ENCODE results near the gene PHAF1.

Gene PHAF1

GRCh38 chr16:67148221-67148620 lies 38.5 kb downstream of the PHAF1 start:
- no peak for DNase-seq

DNA sequence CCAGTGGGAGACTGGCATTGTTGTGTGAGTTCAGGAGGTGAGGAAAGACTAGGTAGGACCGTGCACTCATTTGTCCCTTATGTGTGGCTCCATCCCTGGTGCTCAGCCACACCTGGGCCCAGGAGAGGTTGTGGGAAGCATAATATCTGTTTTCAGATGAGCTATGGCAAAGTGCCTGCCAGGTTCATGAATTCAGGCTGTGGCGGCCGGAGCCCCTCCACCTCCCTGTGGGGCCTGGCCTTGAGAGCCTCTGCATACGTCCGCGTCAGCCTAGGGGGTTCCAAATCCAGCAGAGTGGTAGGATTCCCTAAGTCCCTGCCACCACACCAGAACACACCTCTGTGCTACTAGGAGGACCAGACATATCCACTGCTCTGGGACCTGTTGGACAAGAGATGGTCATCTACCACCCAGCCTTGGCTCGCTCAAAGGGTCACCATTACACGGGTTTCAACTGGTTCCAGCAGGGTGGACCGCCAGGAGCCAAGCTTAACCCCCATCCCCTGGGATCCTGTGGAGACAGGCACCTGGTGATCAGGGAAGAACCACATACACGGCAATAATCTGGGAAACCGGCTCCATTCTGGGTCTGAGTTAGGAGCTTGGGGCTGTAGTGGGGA lies 39.0 kb downstream of the PHAF1 start:
- DNase-seq: no peak

DNA sequence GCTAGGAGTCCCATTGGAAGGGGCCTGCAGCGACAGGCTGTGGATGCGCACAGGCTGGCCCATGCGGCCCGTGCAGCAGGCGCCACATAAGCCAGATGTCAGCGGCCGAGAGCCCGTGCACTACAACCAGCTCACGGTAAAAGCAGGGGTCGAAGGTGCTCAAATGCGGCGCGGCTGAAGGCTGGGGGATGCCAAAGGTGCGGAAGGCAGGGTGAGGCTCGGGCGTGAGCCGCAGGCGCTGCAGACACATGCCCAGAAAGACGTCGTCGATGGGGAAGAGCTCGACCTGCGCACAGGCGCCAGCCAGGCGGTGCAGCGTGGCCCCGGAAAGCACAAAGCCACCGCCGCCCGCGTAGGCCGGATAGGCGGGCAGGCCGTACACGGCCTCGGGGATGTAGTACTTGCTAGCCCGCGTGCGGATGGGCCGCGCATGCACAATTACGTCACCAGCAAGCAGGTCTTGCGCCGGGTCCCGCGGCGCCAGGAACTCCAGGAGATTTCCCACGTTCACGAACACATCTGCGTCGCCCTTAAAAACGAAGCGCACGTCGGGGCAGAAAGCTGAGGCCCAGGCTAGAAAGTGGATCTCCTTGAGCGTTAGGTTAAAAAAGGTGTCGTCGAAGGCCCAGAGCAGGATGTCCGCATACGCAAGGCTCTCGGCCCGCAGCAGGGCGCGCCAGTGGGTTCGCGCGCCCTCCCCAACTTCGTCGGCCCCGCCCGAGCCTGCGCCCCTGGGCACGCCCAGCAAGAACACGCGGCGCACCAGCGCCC lies 39.7 kb downstream of the PHAF1 start:
- DNase-seq: no peak

- DNase-seq: no peak
These were observed 40.5 kb downstream of the PHAF1 start for GRCh38 chr16:67150047-67150832.

DNA sequence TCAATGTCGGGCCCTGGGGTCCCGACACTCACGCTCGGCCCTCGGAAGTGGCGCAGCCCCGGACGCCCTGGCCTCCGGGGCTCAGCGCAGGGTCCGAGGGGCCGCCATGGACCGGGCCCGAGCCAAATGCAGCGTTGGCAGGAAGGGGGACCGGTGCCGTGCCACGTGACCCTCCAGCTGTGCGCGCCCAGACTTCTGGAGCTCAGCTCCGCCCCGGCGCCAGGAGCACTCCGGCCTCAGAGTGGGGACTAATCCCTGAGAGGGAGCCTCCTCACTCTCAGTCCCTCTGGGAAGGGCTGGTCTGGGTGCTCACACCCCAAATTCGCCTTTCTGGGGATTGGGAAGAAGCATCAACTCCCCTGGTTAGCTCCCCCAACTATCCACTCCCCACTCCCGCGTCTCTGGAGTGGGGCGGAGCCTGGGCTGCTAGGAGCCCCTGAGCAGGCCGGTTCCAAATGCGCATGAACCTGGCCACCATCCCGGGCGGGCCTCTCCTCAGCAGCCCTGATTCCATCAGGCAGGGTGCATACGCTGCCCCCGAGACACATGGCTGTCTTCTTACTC lies 41.2 kb downstream of the PHAF1 start, which contains the start of gene B3GNT9:
TSS of gene B3GNT9 (minus strand) at position 166 of the 564 bp plus-strand sequence. CDS start 513 bp downstream, outside the sequence.
- no peak for DNase-seq

DNA sequence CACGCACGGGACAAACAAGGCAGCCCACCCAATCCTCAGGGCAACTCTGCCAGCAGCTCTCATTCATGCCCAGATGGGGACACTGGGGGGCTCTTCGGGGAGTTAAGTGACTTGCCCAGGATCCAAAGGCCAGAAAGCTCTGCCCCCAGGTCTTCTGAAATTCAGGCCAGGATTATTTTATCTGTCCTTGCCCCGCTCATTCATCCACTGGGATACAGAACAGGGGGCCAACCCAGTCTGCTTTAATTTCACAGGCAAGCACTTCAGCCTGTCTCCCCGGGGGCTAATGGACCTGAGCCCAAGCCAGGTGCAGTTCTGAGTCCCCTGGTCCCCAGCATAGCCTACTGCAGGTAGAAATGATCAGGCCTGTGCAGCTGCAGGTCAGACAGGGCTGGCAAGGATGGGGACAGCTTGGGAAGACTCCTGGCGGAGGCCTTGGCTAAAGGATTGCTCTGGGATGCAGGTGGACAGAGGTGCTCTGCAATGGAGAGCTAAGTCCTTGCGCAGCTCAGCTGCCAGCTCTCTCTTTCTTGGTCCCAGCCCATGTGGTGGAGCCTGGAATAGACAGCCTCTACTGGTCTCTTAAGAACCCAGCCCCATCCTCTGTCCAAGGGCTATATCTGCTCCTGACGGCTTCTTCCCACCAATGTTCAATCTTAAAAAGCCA lies 41.8 kb downstream of the PHAF1 start:
- no peak for DNase-seq

GRCh38 chr16:67154578-67155294 lies 45.0 kb downstream of the PHAF1 start:
- no peak for DNase-seq

DNA sequence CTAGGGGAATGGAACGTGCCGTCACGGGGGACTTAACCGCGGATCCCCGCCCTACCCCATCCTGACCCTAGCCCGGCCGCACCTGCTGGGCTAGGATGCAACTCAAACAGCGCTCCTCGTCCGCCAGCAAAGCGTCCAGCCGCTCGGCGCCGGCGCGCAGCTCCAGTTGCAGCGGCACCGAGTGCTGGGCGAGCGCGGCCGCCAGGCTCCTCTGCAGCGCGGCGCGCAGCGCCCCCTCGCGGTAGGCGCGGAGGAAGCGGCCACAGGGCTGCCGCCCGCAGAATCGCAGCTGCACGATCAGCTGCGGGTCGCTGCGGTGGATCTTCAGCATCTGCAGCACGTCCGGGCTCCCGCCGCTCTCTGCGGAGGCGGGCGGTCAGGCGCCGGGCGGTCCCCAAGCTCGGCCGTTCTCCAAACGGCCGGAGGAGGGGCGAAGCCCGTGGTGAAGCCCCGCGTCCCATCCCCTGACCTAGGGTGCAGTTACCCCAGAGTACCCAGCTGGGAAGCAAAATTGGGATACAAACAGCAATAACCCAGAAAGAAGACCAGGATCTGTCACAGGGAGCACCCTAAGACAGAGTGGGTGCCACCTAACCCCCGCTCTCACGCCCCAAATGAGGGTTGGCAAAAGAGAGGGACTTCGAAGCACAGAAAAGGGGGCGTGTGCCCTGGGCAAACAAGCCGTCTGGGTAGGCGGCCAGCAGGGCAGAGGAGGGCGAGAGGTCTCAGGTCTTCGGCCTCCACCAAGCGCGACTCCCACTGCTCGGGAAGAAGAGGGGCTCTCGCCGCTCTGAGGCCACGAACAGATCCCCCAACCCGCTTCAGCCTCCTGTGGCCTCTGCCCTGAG lies 45.8 kb downstream of the PHAF1 start:
- DNase-seq: no peak

- no peak for DNase-seq
These were observed 46.6 kb downstream of the PHAF1 start for GRCh38 chr16:67156143-67156844.

DNA sequence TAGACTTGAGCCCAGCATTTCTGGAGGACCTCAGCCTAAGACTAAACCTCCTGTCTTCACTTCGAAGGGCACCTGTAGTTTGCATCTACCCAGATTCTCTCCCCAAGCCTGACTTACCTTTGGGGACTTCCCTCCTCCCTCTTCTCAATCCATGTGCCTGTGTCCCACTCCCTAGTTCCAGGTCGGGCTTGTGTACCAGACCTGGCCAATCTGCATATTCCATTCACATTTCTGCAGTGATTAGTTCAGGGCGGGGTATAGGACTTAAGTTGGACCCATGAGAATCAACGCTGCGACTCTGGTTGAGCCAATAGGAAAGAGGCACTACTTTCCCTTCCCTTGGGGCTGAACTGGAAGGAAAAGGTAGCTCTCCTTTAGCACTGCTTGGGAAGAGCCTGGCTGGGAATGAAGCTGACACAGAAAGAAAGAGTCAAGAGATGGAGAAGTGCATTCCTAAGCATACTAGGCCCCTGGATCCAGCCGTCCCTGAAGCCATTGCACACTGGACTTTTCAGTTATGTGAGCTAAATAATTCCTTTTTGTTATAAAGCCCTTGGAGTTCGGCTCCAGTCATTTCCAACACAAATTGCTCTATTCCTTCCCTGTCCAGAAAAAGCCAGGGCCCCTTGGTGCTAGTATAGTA lies 47.5 kb downstream of the PHAF1 start:
- DNase-seq: no peak

- DNase-seq: no peak
These were observed 48.3 kb downstream of the PHAF1 start for GRCh38 chr16:67157892-67158635.

GRCh38 chr16:67158637-67159600 lies 49.2 kb downstream of the PHAF1 start:
- DNase-seq: no peak

DNA sequence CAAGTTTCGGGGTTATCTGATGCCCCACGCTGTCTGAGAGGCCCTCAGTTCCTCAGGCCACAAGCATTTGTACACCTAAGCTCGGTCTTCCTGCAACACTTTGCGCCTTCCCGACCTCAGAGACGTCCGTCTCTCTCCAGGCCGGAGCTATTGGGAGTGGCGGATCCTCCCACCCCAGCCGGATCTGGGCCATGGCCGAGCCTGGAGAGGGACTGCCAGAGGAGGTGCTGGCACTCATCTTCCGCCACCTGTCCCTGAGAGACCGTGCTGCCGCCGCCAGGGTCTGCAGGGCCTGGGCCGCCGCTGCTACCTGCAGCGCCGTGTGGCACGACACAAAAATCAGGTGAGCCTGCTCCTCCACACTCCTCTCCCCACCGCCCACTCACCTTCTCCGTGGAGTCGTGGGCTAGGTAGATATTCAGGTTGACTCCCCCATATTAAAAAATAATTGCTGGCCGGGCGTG lies 51.9 kb downstream of the PHAF1 start:
- no peak for DNase-seq

DNA sequence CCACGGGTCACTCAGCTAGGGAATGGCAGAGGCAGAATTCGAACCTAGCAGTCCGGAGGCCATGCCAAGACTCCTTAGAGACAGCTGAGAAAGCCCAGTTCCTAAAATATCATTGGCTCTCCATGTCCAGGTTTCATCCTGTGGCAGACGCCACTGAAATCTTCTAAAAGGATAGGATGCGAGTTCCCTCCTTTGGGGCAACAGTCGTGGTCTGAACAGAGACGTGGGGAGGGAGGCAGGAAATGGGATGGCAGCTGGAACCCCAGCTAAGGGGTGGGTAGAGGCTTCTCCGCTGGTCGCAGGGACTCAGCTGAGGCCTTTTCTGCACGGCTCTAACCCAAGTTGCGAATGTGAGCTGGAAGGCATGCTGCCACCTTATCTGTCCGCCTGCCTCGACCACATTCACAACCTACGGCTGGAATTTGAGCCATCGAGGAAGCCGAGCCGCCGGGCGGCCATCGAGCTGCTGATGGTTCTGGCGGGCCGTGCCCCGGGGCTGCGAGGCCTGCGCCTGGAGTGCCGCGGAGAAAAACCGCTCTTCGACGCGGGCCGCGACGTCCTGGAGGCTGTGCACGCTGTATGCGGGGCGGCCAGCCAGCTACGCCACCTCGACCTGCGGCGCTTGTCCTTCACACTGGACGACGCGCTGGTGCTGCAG lies 52.9 kb downstream of the PHAF1 start:
- no peak for DNase-seq

DNA sequence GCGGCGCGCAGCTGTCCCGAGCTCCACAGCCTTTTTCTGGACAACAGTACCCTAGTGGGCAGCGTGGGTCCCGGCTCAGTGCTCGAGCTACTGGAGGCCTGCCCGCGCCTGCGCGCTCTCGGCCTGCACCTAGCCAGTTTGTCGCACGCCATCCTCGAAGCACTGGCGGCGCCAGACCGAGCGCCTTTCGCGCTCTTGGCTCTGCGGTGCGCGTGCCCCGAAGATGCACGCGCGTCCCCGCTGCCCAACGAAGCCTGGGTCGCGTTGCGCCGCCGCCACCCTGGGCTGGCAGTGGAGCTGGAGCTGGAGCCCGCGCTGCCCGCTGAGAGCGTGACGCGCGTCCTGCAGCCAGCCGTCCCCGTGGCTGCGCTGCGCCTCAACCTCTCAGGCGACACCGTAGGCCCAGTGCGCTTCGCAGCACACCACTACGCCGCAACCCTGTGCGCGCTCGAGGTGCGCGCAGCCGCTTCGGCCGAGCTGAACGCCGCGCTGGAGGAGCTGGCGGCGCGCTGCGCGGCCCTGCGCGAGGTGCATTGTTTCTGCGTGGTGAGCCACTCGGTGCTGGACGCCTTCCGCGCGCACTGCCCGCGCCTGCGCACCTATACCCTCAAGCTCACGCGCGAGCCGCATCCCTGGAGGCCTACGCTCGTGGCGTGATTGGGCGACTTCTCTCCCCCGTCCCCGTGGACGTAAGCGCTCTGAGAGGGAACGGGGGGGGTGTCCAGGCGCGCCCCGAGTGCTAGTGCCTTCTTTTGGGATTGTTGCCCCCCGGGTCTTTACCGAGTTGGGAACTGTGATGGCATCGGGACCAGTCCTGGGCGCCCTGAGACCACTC lies 53.6 kb downstream of the PHAF1 start:
- no peak for DNase-seq

DNA sequence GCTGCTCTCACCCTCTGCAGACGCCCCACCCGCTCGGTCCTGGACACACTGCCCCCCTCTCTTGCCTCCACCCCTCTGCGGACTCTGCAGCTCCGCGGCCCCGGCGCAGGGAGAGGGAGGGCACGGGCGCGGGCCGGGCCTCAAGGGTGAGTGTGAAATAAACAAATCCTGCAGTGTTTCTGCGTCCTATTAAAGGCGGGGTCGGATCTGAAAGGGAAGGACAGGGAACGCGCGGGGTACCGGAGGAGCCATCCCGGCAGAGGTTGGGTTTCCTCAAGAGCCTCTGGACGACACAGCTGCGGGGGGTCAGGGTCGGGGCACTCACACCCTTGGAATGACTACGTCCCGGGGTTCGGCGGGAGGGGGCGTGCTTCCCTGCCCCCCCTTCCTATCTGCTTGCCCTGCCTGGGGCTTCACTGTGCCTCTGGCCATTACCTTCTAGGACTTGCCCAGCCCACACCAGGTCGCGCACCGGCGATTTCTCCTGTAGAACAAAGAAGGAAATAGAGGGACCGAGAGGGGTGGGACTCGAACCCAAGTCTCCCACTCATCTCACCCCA lies 54.3 kb downstream of the PHAF1 start:
- no peak for DNase-seq

All from GF-D8 (cell line).